ENCODE measurements around the gene LMNTD2.

GRCh38 chr11:567011-567628 lies 6.6 kb upstream of the LMNTD2 start:
- no peak for TF ChIP-seq EZH2phosphoT487 (IDR thresholded peaks at IDR 0.05; ENCODE audit: borderline replicate concordance, low read length)
- TF ChIP-seq CTCF (conservative IDR thresholded peaks at IDR 0.05; ENCODE audit: low read depth, low read length), result no peak
